Spleen (tissue), 11 donors: ENCODE measurements around the gene RAD51B. TPM values are rescaled to one million over a fixed set of nuclear protein-coding genes. Genes with fewer than 3 reads are reported as not detected.

ENCODE experiments used
- DNase-seq: peaks from one replicate; pipeline ENCODE4 v3.0.0-alpha.2; 2020
- H3K27ac ChIP-seq, 8 donors: fragments of 200-600 bp; sonication (generic) in 7 of 8; 1 replicate in 4 of 8; 2 replicates in 4 of 8; pipeline versions ENCODE4 v1.5.0 to v1.8.0; 2016 to 2021; ENCODE audit warnings: inconsistent platforms in 4 of 8, mild to moderate bottlenecking in 4 of 8, moderate library complexity in 1 of 8
- H3K27me3 ChIP-seq, 7 donors: fragments of 200-600 bp; sonication (generic) in 6 of 7; replicated peaks in 1 of 7; 1 replicate in 4 of 7; 2 replicates in 3 of 7; pipeline versions ENCODE4 v1.5.0 to v1.8.0; 2016 to 2021; ENCODE audit warnings: inconsistent platforms in 3 of 7, mild to moderate bottlenecking in 1 of 7
- H3K36me3 ChIP-seq, 6 donors: fragments of 200-600 bp; sonication (generic) in 5 of 6; 1 replicate in 4 of 6; 2 replicates in 2 of 6; pipeline versions ENCODE4 v1.5.0 to v1.8.0; 2016 to 2021; ENCODE audit warnings: inconsistent platforms in 2 of 6
- H3K4me1 ChIP-seq, 6 donors: fragments of 200-600 bp; sonication (generic) in 5 of 6; 1 replicate in 3 of 6; 2 replicates in 3 of 6; pipeline versions ENCODE4 v1.5.0 to v1.8.0; 2016 to 2021; ENCODE audit warnings: inconsistent platforms in 3 of 6
- H3K4me3 ChIP-seq, 8 donors: fragments of 200-600 bp; sonication (generic) in 7 of 8; 1 replicate in 4 of 8; 2 replicates in 4 of 8; pipeline versions ENCODE4 v1.5.0 to v1.8.0; 2016 to 2021; ENCODE audit warnings: inconsistent platforms in 4 of 8, mild to moderate bottlenecking in 4 of 8, moderate library complexity in 2 of 8
- H3K9me3 ChIP-seq, 8 donors: fragments of 200-600 bp; sonication (generic) in 7 of 8; 1 replicate in 4 of 8; 2 replicates in 4 of 8; pipeline versions ENCODE4 v1.5.0 to v1.8.0; 2016 to 2021; ENCODE audit warnings: inconsistent platforms in 4 of 8
- POLR2A ChIP-seq, 3 donors: fragments of 450-650 bp; IDR thresholded peaks; one replicate each; pipeline ENCODE4 v1.5.1; 2017; ENCODE audit warnings: antibody characterized with exemption in 3 of 3, mild to moderate bottlenecking in 1 of 3
- POLR2AphosphoS5 ChIP-seq, 3 donors: sonication (generic); formaldehyde crosslinking; IDR thresholded peaks; one replicate each; pipeline ENCODE4 v1.5.1; 2017; ENCODE audit warnings: antibody characterized with exemption in 3 of 3
- WGBS, 5 donors: extraction: QIAGEN DNeasy Blood & Tissue Kit in 3 of 5; methylation state at CpG; one replicate each; pipeline versions ENCODE4 v1.1.5 to v1.1.7; 2013 to 2018; 5-methylcytosine and 5-hydroxymethylcytosine counted together
- intact Hi-C: fragments of 100-400 bp; cut with DNase I; formaldehyde crosslinking; loops from one replicate; pipeline ENCODE4 v1.15.0; 2023; ENCODE audit warnings: low total_unique reads
- polyA plus RNA-seq, 3 donors: library from polyadenylated mRNA; stranded (reverse); fragments of 200-250 nt; gene quantifications; one replicate each; pipeline ENCODE4 v1.2.1, GENCODE V29; 2013
- total RNA-seq, 7 donors: library from RNA; depleted of rRNA in 3 of 7; stranded (reverse); fragments of >200 nt in 3 of 7; fragmentation: NEBNext Ultra II Directional in 4 of 7; extraction: Animal tissue kit (Norgen Biotek cat#: 25700) in 4 of 7; gene quantifications; one replicate each; pipeline versions ENCODE4 v1.1.0 to v1.2.1, GENCODE V29; 2016 to 2021
- TF ChIP-seq, protein P1 (sequence below), 11 experiments: fragments of 200-600 bp in 7 of 11; fragments of 450-650 bp in 4 of 11; sonication (generic) in 4 of 11; IDR thresholded peaks in 8 of 11; conservative IDR thresholded peaks in 3 of 11; 1 replicate in 7 of 11; 2 replicates in 4 of 11; pipeline versions ENCODE4 v1.4.0 to v1.8.0; 2016 to 2021; ENCODE audit warnings: antibody characterized with exemption in 11 of 11, inconsistent platforms in 4 of 11, mild to moderate bottlenecking in 1 of 11
- donor health status: healthy with polysubstance abuse.
- donor health status: DM: no; HTN: no; CAD: no; lungs with moderate emphysema.
- donor health status: DM: no; HTN: no; CAD: no.
- donor health status: Bipolar disorder and iron deficiency.
- donor health status: healthy.
- donor health status: DM: no; HTN: no; CAD: no.
- donor health status: DM: yes; HTN: yes; CAD: no.

The RAD51B gene
- total and polyA plus RNA-seq, 10 donors = 4.2 to 43.7 (median 29.8) TPM

DNA sequence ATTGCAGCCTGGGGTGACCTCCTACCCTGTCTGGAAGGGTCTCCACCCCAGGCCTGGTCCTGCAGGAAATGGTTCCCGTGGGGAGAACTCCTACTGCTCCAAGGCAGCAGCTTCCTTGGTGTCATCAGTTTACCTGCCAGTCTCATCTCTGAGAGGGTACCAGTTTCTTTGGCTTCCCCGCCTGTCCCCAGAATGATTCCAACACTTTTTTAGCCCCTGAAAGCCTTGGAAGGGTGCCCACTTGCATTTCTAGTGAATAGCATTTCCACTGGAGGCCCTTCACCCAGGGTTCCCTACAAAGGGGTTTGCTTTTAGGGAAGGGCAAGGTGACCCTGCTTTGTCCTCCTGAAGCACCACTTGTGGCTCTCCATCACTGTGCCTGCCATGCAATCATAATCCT lies 689.0 kb downstream of the RAD51B start:
- intact Hi-C loops = no loop called here
- H3K4me1 ChIP-seq = peaks cover 19 to 94% (median 43%) of the 10 kb centered on the region in 6 donors
- peak overlapping the region in 5 of 8 donors; percentile 11 to 87 (median 80) for H3K27ac ChIP-seq
- no peaks in the 10 kb centered on the region for H3K9me3 ChIP-seq
- no peak for DNase-seq
- H3K4me3 ChIP-seq = no peak overlapping the region
- TF ChIP-seq, protein P1, sequence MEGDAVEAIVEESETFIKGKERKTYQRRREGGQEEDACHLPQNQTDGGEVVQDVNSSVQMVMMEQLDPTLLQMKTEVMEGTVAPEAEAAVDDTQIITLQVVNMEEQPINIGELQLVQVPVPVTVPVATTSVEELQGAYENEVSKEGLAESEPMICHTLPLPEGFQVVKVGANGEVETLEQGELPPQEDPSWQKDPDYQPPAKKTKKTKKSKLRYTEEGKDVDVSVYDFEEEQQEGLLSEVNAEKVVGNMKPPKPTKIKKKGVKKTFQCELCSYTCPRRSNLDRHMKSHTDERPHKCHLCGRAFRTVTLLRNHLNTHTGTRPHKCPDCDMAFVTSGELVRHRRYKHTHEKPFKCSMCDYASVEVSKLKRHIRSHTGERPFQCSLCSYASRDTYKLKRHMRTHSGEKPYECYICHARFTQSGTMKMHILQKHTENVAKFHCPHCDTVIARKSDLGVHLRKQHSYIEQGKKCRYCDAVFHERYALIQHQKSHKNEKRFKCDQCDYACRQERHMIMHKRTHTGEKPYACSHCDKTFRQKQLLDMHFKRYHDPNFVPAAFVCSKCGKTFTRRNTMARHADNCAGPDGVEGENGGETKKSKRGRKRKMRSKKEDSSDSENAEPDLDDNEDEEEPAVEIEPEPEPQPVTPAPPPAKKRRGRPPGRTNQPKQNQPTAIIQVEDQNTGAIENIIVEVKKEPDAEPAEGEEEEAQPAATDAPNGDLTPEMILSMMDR (IDR thresholded peaks at IDR 0.05 in 8 of 11, conservative IDR thresholded peaks at IDR 0.05 in 3 of 11) = no peak
- no peak for TF ChIP-seq POLR2AphosphoS5 (IDR thresholded peaks at IDR 0.05)
- TF ChIP-seq POLR2A (IDR thresholded peaks at IDR 0.05) = no peak
- H3K36me3 ChIP-seq = no peaks in the 10 kb centered on the region
- WGBS, 5 donors = 70 to 97% (median 93%) methylated on average over 2 of the region's 2 CpGs
- no peaks in the 10 kb centered on the region for H3K27me3 ChIP-seq

DNA sequence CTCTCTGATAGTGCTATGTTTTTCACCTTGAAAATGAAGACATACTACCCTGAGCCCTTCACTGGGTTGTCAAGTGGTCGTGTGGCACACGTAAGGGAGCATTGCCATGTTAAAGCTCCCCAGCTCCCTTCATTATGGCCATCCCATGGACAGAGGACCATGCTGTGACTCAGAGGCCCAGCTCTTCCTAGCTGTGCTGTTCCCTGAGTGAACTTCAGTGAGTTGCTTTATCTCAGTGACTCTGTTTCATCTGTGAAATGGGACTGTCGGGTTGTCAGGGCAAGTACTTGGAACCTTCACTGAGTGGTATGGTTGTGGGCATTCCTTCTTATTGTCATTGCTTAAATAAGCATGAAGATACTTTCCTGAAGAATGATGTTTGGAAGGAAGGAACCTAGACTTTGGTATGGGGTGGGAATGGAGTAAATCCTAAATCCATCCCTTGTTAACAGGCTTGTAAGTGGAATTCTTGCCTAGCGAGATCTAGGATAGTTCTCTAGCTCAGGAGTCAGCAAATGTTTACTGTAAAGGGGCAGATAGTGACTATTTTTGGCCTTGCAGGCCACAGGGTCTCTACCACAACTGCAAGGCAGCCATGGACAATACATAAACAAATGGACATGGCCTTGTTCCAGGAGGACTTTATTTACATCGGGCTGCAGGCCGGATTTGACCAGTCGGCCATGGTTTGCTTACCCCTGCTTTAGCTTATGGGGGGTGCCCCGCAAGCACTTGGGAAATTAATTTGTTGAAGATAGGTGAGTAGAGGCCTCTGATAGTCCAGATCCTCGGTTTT lies 689.8 kb downstream of the RAD51B start:
- DNase-seq = no peak
- Histone ChIP-seq H3K27ac (peak overlapping the region in 3 of 8 donors; percentile 23 to 87 (median 81)), H3K4me1 (peaks cover 23 to 94% (median 50%) of the 10 kb centered on the region in 6 donors), H3K36me3 (no peaks in the 10 kb centered on the region), H3K4me3 (no peak overlapping the region), H3K27me3 (no peaks in the 10 kb centered on the region), H3K9me3 (no peaks in the 10 kb centered on the region)
- TF ChIP-seq POLR2A (IDR thresholded peaks at IDR 0.05) = no peak
- TF ChIP-seq, protein P1 (IDR thresholded peaks at IDR 0.05 in 8 of 11, conservative IDR thresholded peaks at IDR 0.05 in 3 of 11) = no peak
- no peak for TF ChIP-seq POLR2AphosphoS5 (IDR thresholded peaks at IDR 0.05)
- 88 to 98% (median 92%) methylated on average over 7 to 9 of the region's 9 CpGs for WGBS, 5 donors
- intact Hi-C loops = no loop called here

DNA sequence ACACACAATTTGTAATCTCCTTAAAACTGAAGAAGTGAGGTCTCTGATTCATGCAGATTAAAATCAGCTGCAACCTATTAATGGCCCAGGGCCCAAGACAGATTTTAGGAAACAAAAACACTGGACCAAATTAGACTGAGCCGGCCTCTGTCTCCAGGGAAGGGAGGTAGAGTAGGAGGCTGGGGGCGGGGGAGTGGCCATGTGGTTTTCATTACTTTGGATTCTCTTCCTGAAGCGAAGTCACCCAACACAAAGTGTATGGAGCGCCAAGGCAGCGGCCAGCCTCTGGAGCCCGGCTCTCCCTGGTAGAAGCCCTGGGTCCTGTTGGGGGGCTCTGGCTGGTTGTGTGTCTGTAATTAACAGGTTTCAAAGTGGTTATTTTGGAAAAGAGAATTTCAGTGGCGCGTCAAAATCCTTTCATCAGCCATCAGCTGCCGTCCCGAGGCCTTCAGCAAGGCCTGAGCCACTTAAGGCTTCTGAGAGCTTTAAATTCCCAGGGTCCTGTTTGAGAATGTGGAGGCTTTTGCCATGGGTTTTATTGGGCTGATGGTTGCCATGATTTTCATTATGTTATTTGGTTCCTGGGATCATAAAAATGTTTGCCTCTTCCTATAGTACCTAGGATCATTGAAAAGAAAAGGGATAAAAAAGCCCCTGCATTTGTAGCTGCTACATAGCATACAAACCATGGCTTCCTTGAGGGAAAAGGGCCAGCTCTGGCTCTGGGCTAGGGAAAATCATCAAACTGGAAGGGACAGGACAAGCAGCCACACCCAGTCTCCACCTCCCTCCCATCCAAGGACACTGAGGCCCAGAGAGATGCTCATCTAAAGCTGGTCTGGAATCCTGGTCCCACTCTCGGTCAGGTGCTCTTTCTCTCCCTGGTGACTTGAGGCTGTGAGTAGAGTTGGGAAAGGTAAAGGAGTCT lies 690.9 kb downstream of the RAD51B start:
- WGBS, 5 donors = 81 to 96% (median 94%) methylated on average over 11 of the region's 11 CpGs
- no peaks in the 10 kb centered on the region for H3K36me3 ChIP-seq
- no peak overlapping the region for H3K4me3 ChIP-seq
- no peak for DNase-seq
- intact Hi-C loops = no loop called here
- TF ChIP-seq POLR2AphosphoS5 (IDR thresholded peaks at IDR 0.05) (no peak), POLR2A (IDR thresholded peaks at IDR 0.05) (no peak)
- TF ChIP-seq, protein P1 (IDR thresholded peaks at IDR 0.05 in 8 of 11, conservative IDR thresholded peaks at IDR 0.05 in 3 of 11) = no peak
- no peaks in the 10 kb centered on the region for H3K27me3 ChIP-seq
- H3K27ac ChIP-seq = peak overlapping the region in 4 of 8 donors; percentile 2 to 87 (median 20)
- H3K9me3 ChIP-seq = no peaks in the 10 kb centered on the region
- H3K4me1 ChIP-seq = peaks cover 26 to 90% (median 49%) of the 10 kb centered on the region in 6 donors
